Mesothelial cell of epicardium (in vitro differentiated cells): ENCODE measurements around the gene UQCRC1. TPM values are rescaled to one million over a fixed set of nuclear protein-coding genes. Genes with fewer than 3 reads are reported as not detected.

Source experiments
- DNase-seq, 2 experiments: peaks; one replicate each; pipeline ENCODE4 v3.0.0; 2021; ENCODE audit warnings: low spot score in 2 of 2; ENCODE audit not compliant: unreplicated experiment in 2 of 2
- H3K27ac Mint-ChIP-seq: 2 replicates; pipeline ENCODE4 v1.8.0; 2021; ENCODE audit warnings: mixed read lengths
- H3K27me3 Mint-ChIP-seq: 2 replicates; pipeline ENCODE4 v1.8.0; 2021; ENCODE audit warnings: low read depth, mixed read lengths
- H3K36me3 Mint-ChIP-seq: 2 replicates; pipeline ENCODE4 v1.8.0; 2021; ENCODE audit warnings: mixed read lengths
- H3K4me1 Mint-ChIP-seq: 2 replicates; pipeline ENCODE4 v1.8.0; 2021; ENCODE audit warnings: mixed read lengths
- H3K4me3 Mint-ChIP-seq: 2 replicates; pipeline ENCODE4 v1.8.0; 2021; ENCODE audit warnings: mild to moderate bottlenecking, moderate library complexity, mixed read lengths
- H3K9me3 Mint-ChIP-seq: 2 replicates; pipeline ENCODE4 v1.8.0; 2021; ENCODE audit warnings: mixed read lengths
- CTCF ChIP-seq: fragments of 200-600 bp; sonication (generic); IDR thresholded peaks from one replicate; pipeline ENCODE4 v1.5.0; 2021; ENCODE audit warnings: antibody characterized with exemption; ENCODE audit not compliant: unreplicated experiment
- total RNA-seq: library from RNA; stranded (reverse); gene quantifications from 3 replicates; pipeline ENCODE4 v1.2.1, GENCODE V29; 2021

Gene UQCRC1
- total RNA-seq, 1 donor from 2014 or later = 171 TPM

- DNase-seq = no peak
- no peaks in the 10 kb centered on the region for H3K9me3 Mint-ChIP-seq
- H3K36me3 Mint-ChIP-seq = no peaks in the 10 kb centered on the region
- no peak overlapping the region for H3K27ac Mint-ChIP-seq
- no peak for TF ChIP-seq CTCF
- no peak overlapping the region for H3K4me3 Mint-ChIP-seq
- no peaks in the 10 kb centered on the region for H3K27me3 Mint-ChIP-seq
- no peaks in the 10 kb centered on the region for H3K4me1 Mint-ChIP-seq
Observed at GRCh38 chr3:48644898-48645760, 35.7 kb upstream of the UQCRC1 start.

- H3K36me3 Mint-ChIP-seq = no peaks in the 10 kb centered on the region
- no peak for DNase-seq
- H3K27ac Mint-ChIP-seq = no peak overlapping the region
- no peaks in the 10 kb centered on the region for H3K27me3 Mint-ChIP-seq
- no peak overlapping the region for H3K4me3 Mint-ChIP-seq
- H3K4me1 Mint-ChIP-seq = no peaks in the 10 kb centered on the region
- H3K9me3 Mint-ChIP-seq = no peaks in the 10 kb centered on the region
- no peak for TF ChIP-seq CTCF
Observed at GRCh38 chr3:48642605-48643004, 33.2 kb upstream of the UQCRC1 start.

GRCh38 chr3:48641396-48641795 lies 31.9 kb upstream of the UQCRC1 start:
- H3K36me3 Mint-ChIP-seq = no peaks in the 10 kb centered on the region
- H3K27me3 Mint-ChIP-seq = no peaks in the 10 kb centered on the region
- no peak for DNase-seq
- no peak overlapping the region for H3K4me3 Mint-ChIP-seq
- H3K27ac Mint-ChIP-seq = no peak overlapping the region
- peaks cover 6% of the 10 kb centered on the region for H3K4me1 Mint-ChIP-seq
- TF ChIP-seq CTCF = no peak
- H3K9me3 Mint-ChIP-seq = no peaks in the 10 kb centered on the region

GRCh38 chr3:48639944-48640606 lies 30.6 kb upstream of the UQCRC1 start:
- Mint-ChIP-seq H3K27ac (no peak overlapping the region), H3K4me1 (peaks cover 14% of the 10 kb centered on the region), H3K9me3 (no peaks in the 10 kb centered on the region), H3K27me3 (no peaks in the 10 kb centered on the region), H3K36me3 (no peaks in the 10 kb centered on the region), H3K4me3 (no peak overlapping the region)
- DNase-seq = no peak
- TF ChIP-seq CTCF = no peak

GRCh38 chr3:48637305-48637704 lies 27.9 kb upstream of the UQCRC1 start:
- peaks cover 1% of the 10 kb centered on the region for H3K27me3 Mint-ChIP-seq
- H3K36me3 Mint-ChIP-seq = peaks cover 4% of the 10 kb centered on the region
- no peak for DNase-seq
- peaks cover 21% of the 10 kb centered on the region for H3K4me1 Mint-ChIP-seq
- peak overlapping the region; percentile 11 for H3K4me3 Mint-ChIP-seq
- no peak overlapping the region for H3K27ac Mint-ChIP-seq
- no peak for TF ChIP-seq CTCF
- no peaks in the 10 kb centered on the region for H3K9me3 Mint-ChIP-seq
